Gastroesophageal sphincter (tissue), 4 donors: ENCODE data around the gene GSTCD. TPM values are rescaled to one million over a fixed set of nuclear protein-coding genes. Genes with fewer than 3 reads are reported as not detected.

ENCODE experiments used
- ATAC-seq: fragments of 150-250 bp; one replicate; pipeline ENCODE4 v1.9.1; 2016; ENCODE audit warnings: mild to moderate bottlenecking, moderate library complexity
- H3K27ac ChIP-seq, 4 donors: fragments of 200-600 bp; sonication (generic) in 3 of 4; 1 replicate in 3 of 4; 2 replicates in 1 of 4; pipeline ENCODE4 v1.5.1; 2016 to 2019
- H3K27me3 ChIP-seq: fragments of 200-600 bp; sonication (generic); one replicate; pipeline ENCODE4 v1.5.1; 2019
- H3K36me3 ChIP-seq, 2 donors: fragments of 200-600 bp; sonication (generic); one replicate each; pipeline ENCODE4 v1.5.1; 2019; ENCODE audit warnings: control low read depth in 1 of 2
- H3K4me1 ChIP-seq, 3 donors: fragments of 200-600 bp; sonication (generic); 1 replicate in 2 of 3; 2 replicates in 1 of 3; pipeline ENCODE4 v1.5.1; 2016 to 2019; ENCODE audit warnings: control low read depth in 2 of 3
- H3K4me3 ChIP-seq, 2 donors: fragments of 200-600 bp; sonication (generic); one replicate each; pipeline ENCODE4 v1.5.1; 2019; ENCODE audit warnings: mild to moderate bottlenecking in 1 of 2, moderate library complexity in 1 of 2
- H3K9me3 ChIP-seq, 3 donors: fragments of 200-600 bp; sonication (generic); one replicate each; pipeline ENCODE4 v1.5.1; 2017 to 2019; ENCODE audit warnings: control low read depth in 2 of 3
- EP300 ChIP-seq: sonication (generic); formaldehyde crosslinking; IDR thresholded peaks from one replicate; pipeline ENCODE4 v1.6.1; 2017; ENCODE audit warnings: antibody characterized with exemption, mild to moderate bottlenecking
- POLR2A ChIP-seq, 2 donors: fragments of 450-650 bp; IDR thresholded peaks; one replicate each; pipeline ENCODE4 v1.6.1; 2017; ENCODE audit warnings: antibody characterized with exemption in 2 of 2, mild to moderate bottlenecking in 2 of 2, moderate library complexity in 1 of 2
- POLR2AphosphoS5 ChIP-seq: sonication (generic); formaldehyde crosslinking; IDR thresholded peaks from one replicate; pipeline ENCODE4 v1.6.1; 2017; ENCODE audit warnings: antibody characterized with exemption
- WGBS, 2 donors: methylation state at CpG; one replicate each; pipeline ENCODE4 v1.1.5; 2018; ENCODE audit warnings: low coverage in 1 of 2; 5-methylcytosine and 5-hydroxymethylcytosine counted together
- total RNA-seq, 4 donors: library from RNA; depleted of rRNA; stranded (reverse); fragments of >200 nt; gene quantifications; one replicate each; pipeline ENCODE4 v1.1.0, GENCODE V29; 2016
- TF ChIP-seq, protein P1 (sequence below), 4 experiments: fragments of 200-600 bp in 2 of 4; fragments of 450-650 bp in 2 of 4; sonication (generic) in 1 of 4; IDR thresholded peaks; one replicate each; pipeline ENCODE4 v1.5.1; 2017 to 2019; ENCODE audit warnings: antibody characterized with exemption in 4 of 4, mild to moderate bottlenecking in 2 of 4, moderate library complexity in 2 of 4

The GSTCD gene, protein sequence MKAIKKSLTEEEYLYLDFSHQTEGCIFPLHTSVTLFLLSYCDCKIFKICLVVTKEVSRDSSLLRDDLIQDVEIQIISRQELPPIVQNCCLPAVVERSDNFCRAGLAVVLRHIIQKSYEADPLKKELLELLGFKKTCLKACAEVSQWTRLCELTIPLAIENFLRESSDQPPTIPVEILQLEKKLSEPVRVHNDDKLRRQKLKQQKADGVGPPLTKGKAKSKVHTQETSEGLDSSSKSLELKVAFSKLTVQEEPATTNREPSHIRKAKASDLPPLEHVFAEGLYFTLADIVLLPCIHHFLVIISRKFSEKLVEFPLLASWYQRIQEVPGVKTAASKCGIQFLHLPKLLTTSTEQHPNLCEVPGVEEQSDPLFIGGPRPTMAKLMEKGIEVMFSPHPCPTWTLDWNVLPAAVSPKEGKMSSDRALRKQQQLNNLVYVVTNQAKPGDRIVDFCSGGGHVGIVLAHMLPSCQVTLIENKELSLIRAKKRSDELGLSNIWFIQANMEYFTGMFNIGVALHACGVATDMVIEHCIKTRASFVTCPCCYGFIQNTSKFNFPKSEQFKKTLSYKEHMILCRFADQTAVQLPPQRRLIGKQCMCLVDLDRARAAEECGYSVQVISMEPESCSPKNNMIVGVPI
- 10 to 100 TPM; 11.1 to 12.9 (median 12.2) TPM for total RNA-seq

DNA sequence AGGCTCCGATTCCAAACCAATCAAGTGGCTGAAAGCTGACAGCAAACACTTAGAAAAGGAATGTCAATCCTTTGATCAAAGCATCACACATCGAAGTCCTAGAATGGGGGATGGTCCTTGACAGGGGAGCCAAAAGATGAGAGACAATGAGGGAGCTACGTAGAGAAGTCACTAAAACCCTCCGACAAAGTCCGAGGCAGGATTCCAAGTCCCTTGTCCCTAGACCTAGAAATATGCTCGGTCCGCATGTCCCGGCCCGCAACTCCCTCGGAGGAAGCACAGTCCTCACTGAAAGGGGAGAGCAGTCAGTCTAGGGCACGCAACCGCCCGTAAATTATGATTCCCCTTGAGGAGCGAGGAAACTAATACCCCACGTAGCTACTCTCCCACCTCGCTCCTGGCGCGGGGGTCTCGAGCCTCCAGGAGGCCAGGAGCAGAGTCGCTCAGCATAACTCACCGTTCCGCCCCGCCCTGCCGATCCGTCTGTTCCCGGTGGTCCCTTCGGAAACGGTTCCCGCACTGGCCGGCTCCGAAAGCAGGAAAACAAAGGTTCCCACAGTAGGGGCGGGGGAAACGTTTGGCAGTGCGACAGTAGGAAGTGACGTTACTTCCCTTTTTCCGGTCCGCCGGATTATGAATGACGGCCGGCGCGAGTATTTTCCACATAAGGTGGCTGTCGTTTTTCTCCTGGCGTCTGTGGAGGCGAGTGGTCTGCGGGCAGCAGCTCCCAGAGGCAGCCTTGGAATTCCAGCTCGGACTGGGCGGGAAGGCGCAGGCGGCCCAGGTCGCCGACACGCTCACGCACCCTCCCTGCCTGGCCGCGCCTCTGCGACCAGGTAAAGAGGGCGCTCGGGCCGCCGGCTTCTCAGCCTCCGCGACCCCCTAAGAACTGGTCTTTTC is at the start of gene GSTCD, which contains the start of gene INTS12:
TSS of gene GSTCD (plus strand) at position 604 of the 900 bp plus-strand sequence. CDS start 8,830 bp downstream, outside the sequence.
TSS of gene INTS12 (minus strand) at position 509 of the 900 bp plus-strand sequence. CDS start 8,684 bp downstream, outside the sequence.
- 0 to 1% methylated on average over 9 to 24 of the region's 63 CpGs for WGBS, 2 donors
- ATAC-seq: peak; percentile 97
- Histone ChIP-seq H3K27ac (peak within 1 kb of the TSS; percentile 76 to 95 (median 94)), H3K27me3 (no peaks in the 10 kb centered on the region), H3K36me3 (no peaks in the 10 kb centered on the region), H3K4me3 (peak within 1 kb of the TSS; percentile 90 to 96), H3K9me3 (no peaks in the 10 kb centered on the region), H3K4me1 (peaks cover 10 to 60% (median 13%) of the 10 kb centered on the region in 3 donors)
- TF ChIP-seq EP300 (no peak), POLR2AphosphoS5 (peak; percentile 91), POLR2A (IDR thresholded peaks at IDR 0.05) (peak; percentile 52 to 61)

DNA sequence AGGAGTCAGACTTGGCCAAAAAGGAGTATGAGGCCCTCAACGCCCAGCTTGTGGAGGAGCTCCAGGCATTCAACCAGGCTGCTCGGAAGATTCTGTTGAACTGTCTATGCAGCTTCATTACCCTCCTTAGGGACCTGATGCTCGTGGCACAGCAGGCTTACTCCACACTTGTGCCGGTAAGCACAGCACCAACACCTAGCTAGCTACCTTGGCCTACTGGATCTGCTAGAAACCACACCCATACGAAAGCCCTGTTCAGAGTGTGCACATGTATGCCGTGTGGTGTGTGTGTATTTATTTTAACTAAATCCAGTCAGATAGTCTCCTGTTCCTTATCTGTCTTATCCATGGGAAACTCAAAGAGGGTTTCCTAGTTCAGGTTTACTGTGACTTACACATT is 49.4 kb upstream of the GSTCD start:
- no peak for ATAC-seq
- H3K4me3 ChIP-seq: no peak overlapping the region
- H3K27me3 ChIP-seq: no peaks in the 10 kb centered on the region
- H3K4me1 ChIP-seq: no peaks in the 10 kb centered on the region
- TF ChIP-seq, protein P1, sequence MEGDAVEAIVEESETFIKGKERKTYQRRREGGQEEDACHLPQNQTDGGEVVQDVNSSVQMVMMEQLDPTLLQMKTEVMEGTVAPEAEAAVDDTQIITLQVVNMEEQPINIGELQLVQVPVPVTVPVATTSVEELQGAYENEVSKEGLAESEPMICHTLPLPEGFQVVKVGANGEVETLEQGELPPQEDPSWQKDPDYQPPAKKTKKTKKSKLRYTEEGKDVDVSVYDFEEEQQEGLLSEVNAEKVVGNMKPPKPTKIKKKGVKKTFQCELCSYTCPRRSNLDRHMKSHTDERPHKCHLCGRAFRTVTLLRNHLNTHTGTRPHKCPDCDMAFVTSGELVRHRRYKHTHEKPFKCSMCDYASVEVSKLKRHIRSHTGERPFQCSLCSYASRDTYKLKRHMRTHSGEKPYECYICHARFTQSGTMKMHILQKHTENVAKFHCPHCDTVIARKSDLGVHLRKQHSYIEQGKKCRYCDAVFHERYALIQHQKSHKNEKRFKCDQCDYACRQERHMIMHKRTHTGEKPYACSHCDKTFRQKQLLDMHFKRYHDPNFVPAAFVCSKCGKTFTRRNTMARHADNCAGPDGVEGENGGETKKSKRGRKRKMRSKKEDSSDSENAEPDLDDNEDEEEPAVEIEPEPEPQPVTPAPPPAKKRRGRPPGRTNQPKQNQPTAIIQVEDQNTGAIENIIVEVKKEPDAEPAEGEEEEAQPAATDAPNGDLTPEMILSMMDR (IDR thresholded peaks at IDR 0.05): no peak
- no peak for TF ChIP-seq POLR2A (IDR thresholded peaks at IDR 0.05)
- TF ChIP-seq POLR2AphosphoS5: no peak
- no peak for TF ChIP-seq EP300
- H3K9me3 ChIP-seq: no peaks in the 10 kb centered on the region
- H3K27ac ChIP-seq: no peak overlapping the region
- no peaks in the 10 kb centered on the region for H3K36me3 ChIP-seq
- WGBS, 2 donors: 78 to 100% methylated on average over 1 to 5 of the region's 6 CpGs

DNA sequence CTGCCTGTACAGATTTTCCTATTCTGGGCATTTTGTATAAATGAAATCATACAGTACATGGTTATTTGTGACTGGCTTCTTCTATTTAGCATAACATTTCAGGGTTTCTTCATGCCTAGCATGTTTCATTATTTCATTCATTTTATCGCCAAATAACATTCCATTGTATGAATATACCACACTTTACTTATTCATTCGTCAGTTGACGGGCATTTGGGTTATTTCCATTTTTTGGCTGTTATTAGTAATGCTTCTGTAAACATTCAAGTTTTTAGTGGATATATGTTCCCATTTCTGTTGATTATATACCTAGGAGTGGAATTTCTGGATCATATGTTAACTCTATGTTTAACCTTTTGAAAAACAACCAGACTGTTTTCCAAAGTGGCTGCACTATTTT is 47.6 kb upstream of the GSTCD start:
- 82 to 88% methylated on average over 3 of the region's 3 CpGs for WGBS, 2 donors

DNA sequence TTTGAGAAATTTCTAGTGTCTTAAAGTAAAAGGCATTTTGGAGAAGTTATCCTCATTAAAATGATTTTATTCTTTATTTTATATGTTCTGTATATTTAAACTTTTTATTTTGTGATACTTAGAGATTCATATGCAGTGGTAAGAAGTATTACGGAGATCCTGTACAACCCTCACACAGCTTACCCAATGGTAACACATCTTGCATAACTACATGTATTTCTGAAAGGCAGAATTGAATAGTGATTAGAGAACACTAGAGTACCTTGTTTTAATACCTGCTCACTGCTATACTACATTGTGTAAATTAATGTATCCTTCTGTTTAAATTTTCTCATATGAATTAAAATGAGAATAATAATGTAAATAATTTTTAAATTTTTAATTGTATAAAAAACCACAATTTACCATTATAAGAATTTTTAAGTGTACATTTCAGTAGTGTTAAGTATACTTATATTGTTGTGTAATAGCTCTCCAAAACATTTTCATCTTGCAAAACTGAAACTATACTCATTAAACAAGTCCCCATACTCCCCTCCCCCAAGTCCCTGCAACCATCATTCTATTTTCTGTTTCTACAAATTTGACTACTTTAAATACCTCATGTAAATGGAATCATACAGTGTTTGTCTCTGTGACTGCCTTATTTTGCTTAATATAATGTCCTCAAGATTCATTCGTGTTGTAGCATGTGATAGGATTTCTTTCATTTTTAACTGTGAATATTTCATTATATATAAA is 45.5 kb upstream of the GSTCD start:
- no peaks in the 10 kb centered on the region for H3K9me3 ChIP-seq
- ATAC-seq: no peak
- H3K27me3 ChIP-seq: no peaks in the 10 kb centered on the region
- no peak overlapping the region for H3K27ac ChIP-seq
- TF ChIP-seq EP300 (no peak), POLR2AphosphoS5 (no peak), POLR2A (IDR thresholded peaks at IDR 0.05) (no peak)
- TF ChIP-seq, protein P1 (IDR thresholded peaks at IDR 0.05): no peak
- H3K4me3 ChIP-seq: no peak overlapping the region
- H3K4me1 ChIP-seq: no peaks in the 10 kb centered on the region
- 69 to 92% methylated on average over 2 of the region's 2 CpGs for WGBS, 2 donors
- no peaks in the 10 kb centered on the region for H3K36me3 ChIP-seq

More for the DNA sequence above, 47.6 kb upstream of the GSTCD start:
- ATAC-seq: no peak
- Histone ChIP-seq H3K4me3 (no peak overlapping the region), H3K9me3 (no peaks in the 10 kb centered on the region), H3K4me1 (no peaks in the 10 kb centered on the region), H3K27me3 (no peaks in the 10 kb centered on the region), H3K27ac (no peak overlapping the region), H3K36me3 (no peaks in the 10 kb centered on the region)
- TF ChIP-seq, protein P1 (IDR thresholded peaks at IDR 0.05): no peak
- TF ChIP-seq POLR2A (IDR thresholded peaks at IDR 0.05): no peak
- TF ChIP-seq POLR2AphosphoS5: no peak
- no peak for TF ChIP-seq EP300
